HepG2 (cell line): ENCODE measurements around the gene DCAF15. TPM values are rescaled to one million over a fixed set of nuclear protein-coding genes. Genes with fewer than 3 reads are reported as not detected.

Experiments used
- E2F2 ChIP-seq: sonication (generic); formaldehyde crosslinking; IDR thresholded peaks from 2 replicates; pipeline ENCODE4 v1.4.0; 2020; ENCODE audit warnings: missing genetic modification reagents, borderline replicate concordance
- KAT2B ChIP-seq: fragments of 150-350 bp; IDR thresholded peaks from 2 replicates; pipeline ENCODE4 v1.6.1; 2014; ENCODE audit warnings: low read depth, low read length, borderline replicate concordance
- MLXIP ChIP-seq: sonication (generic); formaldehyde crosslinking; IDR thresholded peaks from 2 replicates; pipeline ENCODE4 v1.9.0; 2021; ENCODE audit warnings: missing genetic modification reagents, borderline replicate concordance
- PAWR ChIP-seq: sonication (generic); formaldehyde crosslinking; IDR thresholded peaks from 2 replicates; pipeline ENCODE4 v1.4.0; 2020; ENCODE audit warnings: missing genetic modification reagents, mild to moderate bottlenecking, borderline replicate concordance
- PRDM10 ChIP-seq: sonication (generic); formaldehyde crosslinking; IDR thresholded peaks from 2 replicates; pipeline ENCODE4 v1.4.0; 2020; ENCODE audit warnings: low read depth, missing genetic modification reagents
- PRMT3 ChIP-seq: sonication (generic); formaldehyde crosslinking; IDR thresholded peaks from 2 replicates; pipeline ENCODE4 v1.8.1; 2022; ENCODE audit warnings: low read depth, mild to moderate bottlenecking, moderate library complexity, missing genetic modification reagents, borderline replicate concordance
- SP1 ChIP-seq, 2 experiments: fragments of 450-650 bp in 1 of 2; sonication (generic) in 1 of 2; formaldehyde crosslinking in 1 of 2; IDR thresholded peaks; 2 replicates each; pipeline versions ENCODE4 v1.4.0 to v1.6.1; 2016 to 2020; ENCODE audit warnings: missing genetic modification reagents in 1 of 2
- SYNCRIP ChIP-seq: fragments of 200-400 bp; formaldehyde crosslinking; IDR thresholded peaks from 2 replicates; pipeline ENCODE4 v1.6.1; 2018; ENCODE audit warnings: mild to moderate bottlenecking, low read depth, low read length; ENCODE audit not compliant: insufficient read depth
- TEF ChIP-seq: sonication (generic); formaldehyde crosslinking; IDR thresholded peaks from 2 replicates; pipeline ENCODE4 v1.5.0; 2020; ENCODE audit warnings: missing genetic modification reagents
- ZEB1 ChIP-seq: IDR thresholded peaks from 2 replicates; pipeline ENCODE4 v1.6.1; 2012; ENCODE audit warnings: mild to moderate bottlenecking, low read depth, inconsistent platforms; ENCODE audit not compliant: insufficient replicate concordance
- ZFP1 ChIP-seq: IDR thresholded peaks from 2 replicates; pipeline ENCODE4 v1.6.1; 2016
- ZHX2 ChIP-seq, 2 experiments: sonication (generic) in 1 of 2; formaldehyde crosslinking in 1 of 2; IDR thresholded peaks; 2 replicates each; pipeline versions ENCODE4 v1.6.1 to v1.9.0; 2014 to 2022; ENCODE audit warnings: antibody characterized with exemption in 1 of 2, borderline replicate concordance in 1 of 2, inconsistent platforms in 1 of 2, low read depth in 1 of 2, missing genetic modification reagents in 1 of 2
- polyA plus RNA-seq, 8 experiments: library from polyadenylated mRNA; depleted of rRNA in 3 of 8; stranded (reverse) in 7 of 8; unstranded in 1 of 8; fragments of >200 nt; fragmentation: Illumina TruSeq in 4 of 8; extraction: Trizol in 4 of 8; gene quantifications; 2 replicates each; pipeline versions ENCODE4 v1.2.1 to v1.2.3, GENCODE V29; 2011 to 2016; ENCODE audit warnings: low read depth in 4 of 8, missing spikeins in 1 of 8, mixed read lengths in 1 of 8; ENCODE audit not compliant: insufficient read depth in 1 of 8
- total RNA-seq, 5 experiments: library from RNA; depleted of rRNA; stranded (reverse); fragments of >200 nt; fragmentation: Illumina TruSeq; extraction: Trizol; gene quantifications; 2 replicates each; pipeline ENCODE4 v1.2.3, GENCODE V29; 2016; ENCODE audit warnings: low read depth in 1 of 5

DCAF15 gene
- total and polyA plus RNA-seq, 2 of the 13 experiments (the other 11 are each of a cell fraction or from before 2014, with no cell fraction given) = 13.6 to 14.0 TPM

GRCh38 chr19:13920940-13921747 lies 31.2 kb upstream of the DCAF15 start (continued):
- TF ChIP-seq TEF (CRISPR knock-in tag) = no peak
- no peak for TF ChIP-seq ZEB1
- TF ChIP-seq ZHX2 (IDR thresholded peaks at IDR 0.05; ENCODE audit: low read depth) = no peak
- no peak for TF ChIP-seq ZHX2 (CRISPR knock-in tag; IDR thresholded peaks at IDR 0.05; ENCODE audit: borderline replicate concordance)
- no peak for TF ChIP-seq PRMT3
- no peak for TF ChIP-seq MLXIP (CRISPR knock-in tag)
- TF ChIP-seq SP1 (IDR thresholded peaks at IDR 0.05) = no peak
- TF ChIP-seq SP1 (CRISPR knock-in tag; IDR thresholded peaks at IDR 0.05) = no peak
- no peak for TF ChIP-seq SYNCRIP
- TF ChIP-seq E2F2 = no peak
- no peak for TF ChIP-seq ZFP1 (CRISPR knock-in tag)
- no peak for TF ChIP-seq PAWR (CRISPR knock-in tag)
- TF ChIP-seq KAT2B = no peak
- no peak for TF ChIP-seq PRDM10 (CRISPR knock-in tag)
